DOHH2 (cell line): Measurements from ENCODE around the gene RBPMS2.

Experiments
- H3F3A ChIP-seq: fragments of 200-600 bp; sonication (generic), shearing (Covaris generic); 2 replicates; pipeline ENCODE4 v1.6.0; 2016; ENCODE audit warnings: antibody characterized with exemption, mild to moderate bottlenecking; ENCODE audit not compliant: control insufficient read depth, insufficient read depth
- H3K27ac ChIP-seq: fragments of 200-600 bp; sonication (generic); 2 replicates; pipeline ENCODE4 v1.5.1; 2014; ENCODE audit warnings: low read depth, mild to moderate bottlenecking, low read length, moderate library complexity
- H3K27me3 ChIP-seq: fragments of 200-600 bp; sonication (generic); 2 replicates; pipeline ENCODE4 v1.6.1; 2014; ENCODE audit warnings: mild to moderate bottlenecking, low read length, mixed read lengths; ENCODE audit not compliant: control insufficient read depth
- H3K36me3 ChIP-seq: fragments of 200-600 bp; sonication (generic); 2 replicates; pipeline ENCODE4 v1.6.1; 2014; ENCODE audit warnings: mild to moderate bottlenecking, low read length, moderate library complexity, mixed read lengths; ENCODE audit not compliant: control insufficient read depth
- H3K4me1 ChIP-seq: fragments of 200-600 bp; sonication (generic); 2 replicates; pipeline ENCODE4 v1.6.1; 2014; ENCODE audit warnings: mild to moderate bottlenecking, low read length, mixed read lengths; ENCODE audit not compliant: control insufficient read depth
- H3K4me2 ChIP-seq: fragments of 200-600 bp; sonication (generic); 2 replicates; pipeline ENCODE4 v1.6.0; 2014; ENCODE audit warnings: mild to moderate bottlenecking, low read length, moderate library complexity
- H3K4me3 ChIP-seq: fragments of 200-600 bp; sonication (generic); 2 replicates; pipeline ENCODE4 v1.5.1; 2014; ENCODE audit warnings: mild to moderate bottlenecking, low read length, mixed read lengths
- H3K79me2 ChIP-seq: fragments of 200-600 bp; sonication (generic); 2 replicates; pipeline ENCODE4 v1.6.1; 2014; ENCODE audit warnings: mild to moderate bottlenecking, low read length, mixed read lengths; ENCODE audit not compliant: control insufficient read depth
- H3K9me2 ChIP-seq: fragments of 200-600 bp; sonication (generic); replicated peaks from 2 replicates; pipeline ENCODE4 v1.6.1; 2014; ENCODE audit warnings: mild to moderate bottlenecking, low read length, mixed read lengths; ENCODE audit not compliant: control insufficient read depth
- H3K9me3 ChIP-seq: fragments of 200-600 bp; sonication (generic); 2 replicates; pipeline ENCODE4 v1.6.1; 2014; ENCODE audit warnings: antibody characterized with exemption, low read length, mixed read lengths; ENCODE audit not compliant: control insufficient read depth, insufficient read depth
- H4K20me1 ChIP-seq: fragments of 200-600 bp; sonication (generic); 2 replicates; pipeline ENCODE4 v1.6.0; 2014; ENCODE audit warnings: low read depth, mild to moderate bottlenecking, antibody characterized with exemption, low read length, moderate library complexity; ENCODE audit not compliant: control insufficient read depth, insufficient read depth
- EZH2phosphoT487 ChIP-seq: fragments of 200-600 bp; sonication (generic); IDR thresholded peaks from 2 replicates; pipeline ENCODE4 v1.6.1; 2017; ENCODE audit warnings: borderline replicate concordance, mild to moderate bottlenecking, antibody characterized with exemption, low read length, moderate library complexity, mixed read lengths
- TF ChIP-seq, protein P1 (sequence below): fragments of 200-600 bp; sonication (generic); IDR thresholded peaks from one replicate; pipeline ENCODE4 v1.5.1; 2014; ENCODE audit warnings: antibody characterized with exemption, mild to moderate bottlenecking, low read depth, low read length; ENCODE audit not compliant: poor library complexity, severe bottlenecking

RBPMS2 gene

DNA sequence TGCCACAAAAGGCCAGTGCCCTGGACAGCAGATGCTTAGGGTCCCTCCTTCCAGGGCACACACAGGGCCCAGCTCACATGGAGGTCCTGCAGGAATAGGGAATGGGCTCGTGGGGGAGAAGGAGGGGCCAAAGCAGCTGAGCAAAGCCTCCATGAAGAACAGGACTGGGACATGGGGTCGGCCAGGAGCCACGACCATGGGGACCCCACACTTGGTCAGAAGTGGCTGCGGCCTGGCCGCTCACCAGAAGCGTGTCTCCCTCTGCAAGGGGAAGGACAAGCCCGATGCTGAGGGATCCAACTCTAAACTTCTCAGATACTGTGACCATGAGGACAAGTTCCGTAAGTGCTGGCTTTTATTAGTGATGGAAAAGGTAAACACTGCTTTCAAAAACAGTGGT, 15.3 kb downstream of the RBPMS2 start:
- Histone ChIP-seq H3K9me3 (no peaks in the 10 kb centered on the region), H3K4me3 (no peak overlapping the region), H3F3A (no peaks in the 10 kb centered on the region), H4K20me1 (no peaks in the 10 kb centered on the region), H3K27ac (no peak overlapping the region), H3K9me2 (no peaks in the 10 kb centered on the region), H3K36me3 (no peaks in the 10 kb centered on the region), H3K79me2 (no peaks in the 10 kb centered on the region), H3K4me2 (no peak overlapping the region), H3K4me1 (peaks cover 5% of the 10 kb centered on the region), H3K27me3 (peaks cover 22% of the 10 kb centered on the region)
- TF ChIP-seq EZH2phosphoT487 = no peak
- TF ChIP-seq, protein P1, sequence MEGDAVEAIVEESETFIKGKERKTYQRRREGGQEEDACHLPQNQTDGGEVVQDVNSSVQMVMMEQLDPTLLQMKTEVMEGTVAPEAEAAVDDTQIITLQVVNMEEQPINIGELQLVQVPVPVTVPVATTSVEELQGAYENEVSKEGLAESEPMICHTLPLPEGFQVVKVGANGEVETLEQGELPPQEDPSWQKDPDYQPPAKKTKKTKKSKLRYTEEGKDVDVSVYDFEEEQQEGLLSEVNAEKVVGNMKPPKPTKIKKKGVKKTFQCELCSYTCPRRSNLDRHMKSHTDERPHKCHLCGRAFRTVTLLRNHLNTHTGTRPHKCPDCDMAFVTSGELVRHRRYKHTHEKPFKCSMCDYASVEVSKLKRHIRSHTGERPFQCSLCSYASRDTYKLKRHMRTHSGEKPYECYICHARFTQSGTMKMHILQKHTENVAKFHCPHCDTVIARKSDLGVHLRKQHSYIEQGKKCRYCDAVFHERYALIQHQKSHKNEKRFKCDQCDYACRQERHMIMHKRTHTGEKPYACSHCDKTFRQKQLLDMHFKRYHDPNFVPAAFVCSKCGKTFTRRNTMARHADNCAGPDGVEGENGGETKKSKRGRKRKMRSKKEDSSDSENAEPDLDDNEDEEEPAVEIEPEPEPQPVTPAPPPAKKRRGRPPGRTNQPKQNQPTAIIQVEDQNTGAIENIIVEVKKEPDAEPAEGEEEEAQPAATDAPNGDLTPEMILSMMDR = no peak

DNA sequence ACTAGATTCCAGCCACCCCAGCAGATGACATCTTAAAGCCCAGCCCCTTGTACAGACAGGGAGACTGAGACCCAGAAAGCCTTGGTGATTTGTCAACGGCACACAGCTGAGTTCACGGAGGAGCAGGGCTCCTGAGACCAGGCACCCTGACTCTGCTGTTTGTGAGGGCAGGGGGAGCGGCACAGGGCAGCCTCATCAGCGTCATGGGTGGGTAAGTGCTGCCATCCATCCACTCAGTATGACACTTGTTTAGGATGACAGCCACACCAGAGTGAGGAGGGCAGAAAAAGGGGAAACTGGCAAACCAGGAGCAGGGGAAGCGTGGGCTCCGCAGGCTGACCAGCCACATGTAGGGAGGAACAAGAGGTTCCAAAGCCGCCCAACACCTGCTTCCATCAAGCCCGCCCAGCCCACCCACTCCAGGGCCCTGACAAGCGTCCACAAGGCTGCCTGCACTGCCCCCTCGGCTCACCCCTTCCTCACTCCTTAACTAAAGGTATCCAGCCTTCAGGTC, 19.9 kb downstream of the RBPMS2 start:
- Histone ChIP-seq H3K79me2 (no peaks in the 10 kb centered on the region), H3K9me2 (no peaks in the 10 kb centered on the region), H3K4me1 (peaks cover 24% of the 10 kb centered on the region), H3F3A (no peaks in the 10 kb centered on the region), H3K27me3 (peaks cover 50% of the 10 kb centered on the region), H3K36me3 (no peaks in the 10 kb centered on the region), H4K20me1 (0 out of 2 replicates have a peak, but pooled peaks cover 4% of the 10 kb centered on the region), H3K4me2 (peak overlapping the region; percentile 50), H3K27ac (no peak overlapping the region), H3K9me3 (no peaks in the 10 kb centered on the region), H3K4me3 (peak overlapping the region; percentile 36; the same call in 1 of the 2 replicates)
- TF ChIP-seq, protein P1 = no peak
- no peak for TF ChIP-seq EZH2phosphoT487

DNA sequence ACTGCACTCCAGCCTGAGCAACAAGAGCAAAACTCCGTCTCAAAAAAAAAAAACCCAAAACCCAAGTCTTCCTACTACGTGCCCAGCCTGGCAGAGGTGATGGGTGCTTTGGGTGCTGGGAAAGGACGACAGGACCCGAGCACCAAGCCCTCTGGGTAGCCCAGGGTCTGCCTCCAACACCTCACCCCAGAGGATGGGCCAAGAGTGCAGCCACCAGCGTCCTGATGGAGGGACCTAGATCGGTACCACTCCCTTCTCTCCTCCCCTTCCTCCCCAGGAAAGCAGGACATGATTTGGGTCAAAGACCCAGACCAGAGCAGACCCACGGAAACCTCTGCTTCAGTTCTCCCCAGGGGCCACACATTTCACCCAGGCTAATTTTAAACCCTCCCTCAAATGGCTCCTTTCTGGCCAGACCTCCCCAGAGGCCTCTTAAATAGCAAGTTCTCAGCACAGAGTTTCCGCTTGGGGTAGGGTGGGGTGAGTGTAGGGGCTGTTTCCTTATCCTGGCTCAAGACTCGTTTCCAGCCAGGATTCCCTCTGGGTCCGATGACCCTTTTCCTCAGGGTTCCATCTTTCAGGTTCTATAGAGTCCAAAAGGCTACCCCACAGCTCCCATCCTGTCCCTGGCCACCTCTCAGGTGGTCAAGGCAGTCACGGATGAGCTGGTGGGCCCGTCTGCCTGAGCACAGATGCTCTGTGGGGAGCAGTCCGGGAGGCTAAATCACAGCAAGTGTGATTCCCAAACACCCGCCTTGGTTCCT, 20.5 kb downstream of the RBPMS2 start:
- H3K79me2 ChIP-seq = no peaks in the 10 kb centered on the region
- H3F3A ChIP-seq = no peaks in the 10 kb centered on the region
- no peaks in the 10 kb centered on the region for H3K36me3 ChIP-seq
- H3K4me2 ChIP-seq = peak overlapping the region; percentile 50
- TF ChIP-seq, protein P1 = no peak
- 0 out of 2 replicates have a peak, but pooled peaks have one; percentile 49 for TF ChIP-seq EZH2phosphoT487
- H3K4me1 ChIP-seq = peaks cover 24% of the 10 kb centered on the region
- peaks cover 51% of the 10 kb centered on the region for H3K27me3 ChIP-seq
- peak overlapping the region; percentile 36 for H3K4me3 ChIP-seq
- no peak overlapping the region for H3K27ac ChIP-seq
- no peaks in the 10 kb centered on the region for H3K9me3 ChIP-seq
- no peaks in the 10 kb centered on the region for H3K9me2 ChIP-seq
- H4K20me1 ChIP-seq = 0 out of 2 replicates have a peak, but pooled peaks cover 4% of the 10 kb centered on the region
